Measurements from ENCODE around the gene NTM.

The NTM gene

DNA sequence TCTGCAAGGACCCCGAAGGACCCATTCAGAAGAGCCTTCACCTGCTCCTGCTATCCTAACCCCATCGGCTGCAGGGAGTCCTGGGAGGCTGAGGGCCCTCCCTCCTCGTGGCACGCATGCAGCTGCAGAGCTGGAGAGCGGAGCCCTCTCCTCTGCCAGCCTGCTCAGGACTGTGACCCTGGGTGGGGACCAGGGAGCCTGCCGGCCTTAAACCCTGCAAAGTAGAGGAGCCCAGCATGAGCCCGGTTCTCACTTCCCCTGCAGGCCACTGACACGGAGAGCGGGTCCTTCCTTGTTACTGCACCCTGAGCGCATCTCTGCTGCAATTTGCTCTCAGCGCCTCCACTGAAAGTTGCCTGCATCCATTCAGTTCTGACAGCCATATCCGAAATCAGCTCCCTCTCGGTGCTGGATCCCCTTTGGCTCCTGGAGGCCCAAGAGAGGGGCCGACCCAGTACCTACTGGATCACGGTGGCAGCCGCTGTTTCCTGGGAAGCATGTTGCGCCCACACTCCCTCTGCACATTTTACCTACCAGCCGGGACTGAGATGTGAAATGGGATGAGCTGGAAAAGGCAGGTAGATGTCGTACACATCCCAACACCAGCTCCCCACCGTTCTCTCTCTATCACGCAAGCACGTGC lies 312.1 kb downstream of the NTM start:
- TF ChIP-seq EZH2 (IDR thresholded peaks at IDR 0.05), result no peak
- TF ChIP-seq POLR2AphosphoS5 (IDR thresholded peaks at IDR 0.05; ENCODE audit: borderline replicate concordance, low read depth, low read length), result no peak
- TF ChIP-seq FOXP2 (optimal IDR thresholded peaks at IDR 0.05; ENCODE audit: control extremely low read depth, extremely low read length, insufficient read depth), result no peak
- H3K36me3 ChIP-seq (ENCODE audit: insufficient read depth, low read length), result no peaks in the 10 kb centered on the region
- DNase-seq (ENCODE audit: low read depth, low spot score), result no peak

GRCh38 chr11:131683131-131683530 lies 312.7 kb downstream of the NTM start:
- DNase-seq (ENCODE audit: low read depth, low spot score), result no peak

More for the DNA sequence above, 312.1 kb downstream of the NTM start:
- Histone ChIP-seq H3K27ac (no peak overlapping the region), H3K9ac (ENCODE audit: insufficient read length) (no peak overlapping the region), H3K4me3 (no peak overlapping the region), H3K9me3 (ENCODE audit: low read depth, low read length) (no peaks in the 10 kb centered on the region)

DNA sequence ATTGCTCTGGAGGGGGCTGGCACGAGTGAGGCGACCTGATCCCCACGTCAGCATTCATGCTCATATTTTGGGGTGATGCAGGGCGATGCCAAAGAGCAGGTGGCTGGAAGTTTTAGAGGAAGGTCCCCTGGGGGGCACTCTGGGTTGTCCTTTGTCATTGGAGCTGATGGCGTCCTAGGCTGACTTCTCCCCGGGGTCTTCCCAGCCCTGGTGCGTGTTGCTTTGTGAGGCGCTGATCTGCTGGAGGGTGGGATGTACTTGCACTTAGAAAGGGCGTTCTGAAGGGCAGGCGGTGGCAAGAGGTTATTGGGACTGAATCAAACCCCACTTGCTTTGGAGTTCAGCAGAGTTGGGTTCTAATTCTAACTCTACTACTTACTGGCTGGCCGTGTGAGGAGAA lies 313.3 kb downstream of the NTM start:
- H3K9ac ChIP-seq (ENCODE audit: insufficient read length), result no peak overlapping the region

More at GRCh38 chr11:131683131-131683530, 312.7 kb downstream of the NTM start:
- H3K4me3 ChIP-seq, result no peak overlapping the region
- H3K36me3 ChIP-seq (ENCODE audit: insufficient read depth, low read length), result no peaks in the 10 kb centered on the region
- TF ChIP-seq FOXP2 (optimal IDR thresholded peaks at IDR 0.05; ENCODE audit: control extremely low read depth, extremely low read length, insufficient read depth) (no peak), EZH2 (IDR thresholded peaks at IDR 0.05) (no peak), POLR2AphosphoS5 (IDR thresholded peaks at IDR 0.05; ENCODE audit: borderline replicate concordance, low read depth, low read length) (no peak)
- no peaks in the 10 kb centered on the region for H3K9me3 ChIP-seq (ENCODE audit: low read depth, low read length)
- H3K9ac ChIP-seq (ENCODE audit: insufficient read length), result no peak overlapping the region
- no peak overlapping the region for H3K27ac ChIP-seq

GRCh38 chr11:131684111-131685060 lies 314.0 kb downstream of the NTM start:
- TF ChIP-seq POLR2AphosphoS5 (IDR thresholded peaks at IDR 0.05; ENCODE audit: borderline replicate concordance, low read depth, low read length) (no peak), FOXP2 (optimal IDR thresholded peaks at IDR 0.05; ENCODE audit: control extremely low read depth, extremely low read length, insufficient read depth) (no peak), EZH2 (IDR thresholded peaks at IDR 0.05) (no peak)

More for the DNA sequence above, 313.3 kb downstream of the NTM start:
- TF ChIP-seq EZH2 (IDR thresholded peaks at IDR 0.05), result no peak
- Histone ChIP-seq H3K36me3 (ENCODE audit: insufficient read depth, low read length) (no peaks in the 10 kb centered on the region), H3K9me3 (ENCODE audit: low read depth, low read length) (no peaks in the 10 kb centered on the region), H3K27ac (no peak overlapping the region), H3K4me3 (no peak overlapping the region)
- no peak for DNase-seq (ENCODE audit: low read depth, low spot score)

GRCh38 chr11:131685206-131685605 lies 314.8 kb downstream of the NTM start:
- no peaks in the 10 kb centered on the region for H3K36me3 ChIP-seq (ENCODE audit: insufficient read depth, low read length)
- no peaks in the 10 kb centered on the region for H3K9me3 ChIP-seq (ENCODE audit: low read depth, low read length)
- TF ChIP-seq FOXP2 (optimal IDR thresholded peaks at IDR 0.05; ENCODE audit: control extremely low read depth, extremely low read length, insufficient read depth) (no peak), POLR2AphosphoS5 (IDR thresholded peaks at IDR 0.05; ENCODE audit: borderline replicate concordance, low read depth, low read length) (no peak), EZH2 (IDR thresholded peaks at IDR 0.05) (no peak)
- no peak overlapping the region for H3K27ac ChIP-seq
- no peak overlapping the region for H3K9ac ChIP-seq (ENCODE audit: insufficient read length)
- no peak for DNase-seq (ENCODE audit: low read depth, low spot score)
- H3K4me3 ChIP-seq, result no peak overlapping the region

More at GRCh38 chr11:131684111-131685060, 314.0 kb downstream of the NTM start:
- Histone ChIP-seq H3K4me3 (no peak overlapping the region), H3K36me3 (ENCODE audit: insufficient read depth, low read length) (no peaks in the 10 kb centered on the region), H3K9ac (ENCODE audit: insufficient read length) (no peak overlapping the region), H3K27ac (no peak overlapping the region), H3K9me3 (ENCODE audit: low read depth, low read length) (no peaks in the 10 kb centered on the region)
- DNase-seq (ENCODE audit: low read depth, low spot score), result no peak

DNA sequence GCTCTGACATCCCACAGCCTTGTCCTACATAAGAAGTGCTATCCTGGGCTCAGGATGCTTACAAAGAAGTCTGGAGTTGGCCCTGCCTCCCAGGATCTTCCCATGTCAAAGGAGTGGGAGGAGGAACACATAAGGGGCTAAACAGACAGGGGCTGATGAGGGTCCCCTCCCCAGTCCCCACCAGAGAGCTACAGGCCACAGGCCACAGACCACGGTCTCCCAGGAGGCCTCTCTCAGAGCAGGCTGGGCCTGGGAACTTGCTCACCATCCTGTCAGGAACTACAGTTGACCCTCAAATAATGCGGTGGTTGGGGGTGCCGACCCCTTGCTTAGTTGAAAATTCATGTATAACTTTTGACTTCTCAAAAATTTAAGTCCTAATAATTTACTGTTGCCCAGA lies 315.5 kb downstream of the NTM start:
- Histone ChIP-seq H3K9ac (ENCODE audit: insufficient read length) (no peak overlapping the region), H3K27ac (no peak overlapping the region), H3K4me3 (no peak overlapping the region), H3K36me3 (ENCODE audit: insufficient read depth, low read length) (no peaks in the 10 kb centered on the region), H3K9me3 (ENCODE audit: low read depth, low read length) (no peaks in the 10 kb centered on the region)
- TF ChIP-seq POLR2AphosphoS5 (IDR thresholded peaks at IDR 0.05; ENCODE audit: borderline replicate concordance, low read depth, low read length) (no peak), EZH2 (IDR thresholded peaks at IDR 0.05) (no peak), FOXP2 (optimal IDR thresholded peaks at IDR 0.05; ENCODE audit: control extremely low read depth, extremely low read length, insufficient read depth) (no peak)
- DNase-seq (ENCODE audit: low read depth, low spot score), result no peak

DNA sequence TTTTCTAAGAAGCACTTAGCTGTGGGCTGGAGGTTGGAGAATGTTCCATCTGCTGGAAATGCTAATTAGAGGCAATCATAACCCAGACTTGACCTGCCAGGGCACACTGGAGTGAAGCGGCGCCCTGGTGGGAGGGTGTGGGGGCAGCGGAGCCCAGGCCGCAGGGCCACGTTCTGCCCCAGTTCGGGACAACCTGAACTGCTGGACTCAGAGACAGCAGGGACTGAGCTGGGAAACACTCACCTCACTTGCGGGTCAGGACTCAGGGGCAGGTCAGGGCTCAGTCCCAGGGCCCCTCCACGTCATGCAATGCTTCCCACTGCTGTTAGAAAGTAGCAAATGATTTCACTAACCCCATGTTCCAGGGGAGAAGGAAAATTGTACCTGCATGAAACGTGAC lies 316.4 kb downstream of the NTM start:
- no peak for TF ChIP-seq EZH2 (IDR thresholded peaks at IDR 0.05)
- no peak for TF ChIP-seq POLR2AphosphoS5 (IDR thresholded peaks at IDR 0.05; ENCODE audit: borderline replicate concordance, low read depth, low read length)
- TF ChIP-seq FOXP2 (optimal IDR thresholded peaks at IDR 0.05; ENCODE audit: control extremely low read depth, extremely low read length, insufficient read depth), result no peak
- no peak for DNase-seq (ENCODE audit: low read depth, low spot score)

GRCh38 chr11:131687291-131688047 lies 317.1 kb downstream of the NTM start:
- DNase-seq (ENCODE audit: low read depth, low spot score), result no peak
- H3K27ac ChIP-seq, result no peak overlapping the region
- no peaks in the 10 kb centered on the region for H3K9me3 ChIP-seq (ENCODE audit: low read depth, low read length)
- H3K36me3 ChIP-seq (ENCODE audit: insufficient read depth, low read length), result no peaks in the 10 kb centered on the region
- H3K9ac ChIP-seq (ENCODE audit: insufficient read length), result no peak overlapping the region
- H3K4me3 ChIP-seq, result no peak overlapping the region
- no peak for TF ChIP-seq FOXP2 (optimal IDR thresholded peaks at IDR 0.05; ENCODE audit: control extremely low read depth, extremely low read length, insufficient read depth)
- no peak for TF ChIP-seq EZH2 (IDR thresholded peaks at IDR 0.05)
- TF ChIP-seq POLR2AphosphoS5 (IDR thresholded peaks at IDR 0.05; ENCODE audit: borderline replicate concordance, low read depth, low read length), result no peak

More for the DNA sequence above, 316.4 kb downstream of the NTM start:
- H3K4me3 ChIP-seq, result no peak overlapping the region
- H3K9me3 ChIP-seq (ENCODE audit: low read depth, low read length), result no peaks in the 10 kb centered on the region
- no peaks in the 10 kb centered on the region for H3K36me3 ChIP-seq (ENCODE audit: insufficient read depth, low read length)
- no peak overlapping the region for H3K9ac ChIP-seq (ENCODE audit: insufficient read length)
- H3K27ac ChIP-seq, result no peak overlapping the region
